HepG2 (cell line): ENCODE measurements around the gene AKNA. TPM values are rescaled to one million over a fixed set of nuclear protein-coding genes. Genes with fewer than 3 reads are reported as not detected.

Source experiments
- ATAC-seq: fragments of 200-7000 bp; cut with Tn5 transposase; 3 replicates; pipeline ENCODE4 v1.9.1; 2020; ENCODE audit warnings: mild to moderate bottlenecking, moderate library complexity
- BruUV-seq: library from RNA; stranded (reverse); fragments of 400-500 nt; replicated peaks from 2 replicates; lab custom pipeline; 2021; lab: Mats Ljungman, UMichigan
- CTCF ChIA-PET: fragments of 300-600 bp; formaldehyde crosslinking; extraction: SDS; loops from one replicate; lab custom pipeline; 2021; ENCODE audit warnings: low total read pairs, inconsistent platforms, low intra/inter-chr PET ratio; lab: Yijun Ruan, JAX
- POLR2A ChIA-PET: fragments of 350-600 bp; sonication (Branson Sonifier 250); formaldehyde crosslinking; loops from one replicate; lab custom pipeline; 2020; ENCODE audit warnings: antibody characterized with exemption, inconsistent platforms; lab: Yijun Ruan, JAX
- DNase-seq: peaks from one replicate; pipeline ENCODE4 v3.0.0-alpha.2; 2015; ENCODE audit warnings: low spot score
- FAIRE-seq: peaks from 3 replicates; lab custom pipeline; 2011; peaks lifted over from hg19 to GRCh38; lab: Jason Lieb, UNC
- H2AFZ ChIP-seq: one replicate; pipeline ENCODE4 v1.6.1; 2011; ENCODE audit warnings: low read length, inconsistent platforms
- H3K27ac ChIP-seq: fragments of 300-600 bp; 3 replicates; pipeline ENCODE4 v1.8.0; 2011; ENCODE audit warnings: mixed run types, mild to moderate bottlenecking, mixed read lengths, low read length, inconsistent platforms; ENCODE audit not compliant: insufficient read depth; ENCODE audit errors: extremely low read length
- H3K27me3 ChIP-seq, 2 experiments: fragments of 200-600 bp in 1 of 2; 2 replicates in 1 of 2; 3 replicates in 1 of 2; pipeline versions ENCODE4 v1.6.0 to v1.8.0; 2011; ENCODE audit warnings: low read length in 2 of 2, mild to moderate bottlenecking in 2 of 2, moderate library complexity in 2 of 2, inconsistent platforms in 1 of 2; ENCODE audit not compliant: insufficient read depth in 2 of 2, control insufficient read depth in 1 of 2
- H3K36me3 ChIP-seq, 2 experiments: fragments of 200-600 bp in 1 of 2; replicated peaks in 1 of 2; 2 replicates in 1 of 2; 3 replicates in 1 of 2; pipeline versions ENCODE4 v1.5.1 to v1.8.0; 2011; ENCODE audit warnings: low read length in 2 of 2, inconsistent platforms in 1 of 2; ENCODE audit not compliant: insufficient read depth in 2 of 2, control insufficient read depth in 1 of 2
- H3K4me1 ChIP-seq: 2 replicates; pipeline ENCODE4 v1.5.1; 2012; ENCODE audit warnings: low read length, inconsistent platforms; ENCODE audit not compliant: insufficient read depth
- H3K4me2 ChIP-seq: 2 replicates; pipeline ENCODE4 v1.6.0; 2011; ENCODE audit warnings: low read depth, low read length, inconsistent platforms
- H3K4me3 ChIP-seq, 3 experiments: fragments of 200-600 bp in 1 of 3; sonication (generic), shearing (Covaris generic) in 1 of 3; replicated peaks in 1 of 3; 2 replicates each; pipeline ENCODE4 v1.5.1; 2011 to 2016; ENCODE audit warnings: low read length in 3 of 3, inconsistent platforms in 2 of 3, low read depth in 2 of 3, mild to moderate bottlenecking in 2 of 3, control low read depth in 1 of 3, mixed read lengths in 1 of 3; ENCODE audit not compliant: insufficient read depth in 1 of 3
- H3K79me2 ChIP-seq: one replicate; pipeline ENCODE4 v1.6.1; 2011; ENCODE audit warnings: low read length, inconsistent platforms; ENCODE audit not compliant: insufficient read depth
- H3K9ac ChIP-seq: 2 replicates; pipeline ENCODE4 v1.6.0; 2011; ENCODE audit warnings: mild to moderate bottlenecking, low read depth, low read length, inconsistent platforms; ENCODE audit not compliant: insufficient read depth
- H3K9me3 ChIP-seq: 2 replicates; pipeline ENCODE4 v1.5.1; 2012; ENCODE audit warnings: mild to moderate bottlenecking, low read length
- H4K20me1 ChIP-seq: 2 replicates; pipeline ENCODE4 v1.6.0; 2011; ENCODE audit warnings: inconsistent platforms, mild to moderate bottlenecking, low read length, moderate library complexity; ENCODE audit not compliant: insufficient read depth
- BRD4 ChIP-seq: sonication (generic); formaldehyde crosslinking; IDR thresholded peaks from 2 replicates; pipeline ENCODE4 v1.4.0; 2020; ENCODE audit warnings: missing genetic modification reagents
- FOSL1 ChIP-seq: sonication (generic); formaldehyde crosslinking; IDR thresholded peaks from 2 replicates; pipeline ENCODE4 v1.9.0; 2021; ENCODE audit warnings: missing genetic modification reagents, borderline replicate concordance
- HES4 ChIP-seq: sonication (generic); formaldehyde crosslinking; IDR thresholded peaks from 2 replicates; pipeline ENCODE4 v1.9.0; 2021; ENCODE audit warnings: mild to moderate bottlenecking, missing genetic modification reagents, borderline replicate concordance
- JDP2 ChIP-seq: sonication (generic); formaldehyde crosslinking; IDR thresholded peaks from 2 replicates; pipeline ENCODE4 v1.8.1; 2022; ENCODE audit warnings: missing genetic modification reagents, borderline replicate concordance
- RXRB ChIP-seq: IDR thresholded peaks from 2 replicates; pipeline ENCODE4 v1.6.1; 2016; ENCODE audit warnings: borderline replicate concordance, missing genetic modification reagents, missing compliant biosample characterization
- ZNF546 ChIP-seq: sonication (generic); formaldehyde crosslinking; conservative IDR thresholded peaks from 2 replicates; pipeline ENCODE4 v1.8.1; 2023; ENCODE audit warnings: mild to moderate bottlenecking, missing genetic modification reagents
- ZSCAN20 ChIP-seq: sonication (generic); formaldehyde crosslinking; IDR thresholded peaks from 2 replicates; pipeline ENCODE4 v1.4.0; 2020; ENCODE audit warnings: missing genetic modification reagents, mild to moderate bottlenecking, borderline replicate concordance
- WGBS: methylation state at CpG from one replicate; pipeline ENCODE4 v1.1.6; 2017; ENCODE audit warnings: low lambda C conversion rate; 5-methylcytosine and 5-hydroxymethylcytosine counted together
- in situ Hi-C: cut with HindIII; loops from 2 replicates; pipeline ENCODE4 v1.10.0; 2017; ENCODE audit warnings: low pct_unique_long_range_greater_than_20kb; ENCODE audit not compliant: extremely low pct_ligation_motif_present
- intact Hi-C: fragments of 100-400 bp; cut with micrococcal nuclease; formaldehyde crosslinking; loops from one replicate; pipeline ENCODE4 v1.10.0; 2022; ENCODE audit not compliant: unreplicated experiment
- polyA plus RNA-seq, 8 experiments: library from polyadenylated mRNA; depleted of rRNA in 3 of 8; stranded (reverse) in 7 of 8; unstranded in 1 of 8; fragments of >200 nt; fragmentation: Illumina TruSeq in 4 of 8; extraction: Trizol in 4 of 8; gene quantifications; 2 replicates each; pipeline versions ENCODE4 v1.2.1 to v1.2.3, GENCODE V29; 2011 to 2016; ENCODE audit warnings: low read depth in 4 of 8, missing spikeins in 1 of 8, mixed read lengths in 1 of 8; ENCODE audit not compliant: insufficient read depth in 1 of 8
- total RNA-seq, 5 experiments: library from RNA; depleted of rRNA; stranded (reverse); fragments of >200 nt; fragmentation: Illumina TruSeq; extraction: Trizol; gene quantifications; 2 replicates each; pipeline ENCODE4 v1.2.3, GENCODE V29; 2016; ENCODE audit warnings: low read depth in 1 of 5
- TF ChIP-seq, protein P1 (sequence below): IDR thresholded peaks from 2 replicates; pipeline ENCODE4 v1.4.0; 2020; ENCODE audit warnings: mild to moderate bottlenecking, missing genetic modification reagents
- TF ChIP-seq, protein P2 (sequence below): sonication (generic); formaldehyde crosslinking; IDR thresholded peaks from 2 replicates; pipeline ENCODE4 v1.4.0; 2020; ENCODE audit warnings: missing genetic modification reagents, mild to moderate bottlenecking, borderline replicate concordance
- TF ChIP-seq, protein P3 (sequence below): sonication (generic); formaldehyde crosslinking; IDR thresholded peaks from 2 replicates; pipeline ENCODE4 v1.9.0; 2021; ENCODE audit warnings: missing genetic modification reagents, mild to moderate bottlenecking, borderline replicate concordance
- TF ChIP-seq, protein P4 (sequence below): sonication (generic); formaldehyde crosslinking; IDR thresholded peaks from 2 replicates; pipeline ENCODE4 v1.5.0; 2020; ENCODE audit warnings: mild to moderate bottlenecking, missing genetic modification reagents, borderline replicate concordance

Gene AKNA
- total and polyA plus RNA-seq, 2 of the 13 experiments (the other 11 are each of a cell fraction or from before 2014, with no cell fraction given): 3.0 to 3.1 TPM

DNA sequence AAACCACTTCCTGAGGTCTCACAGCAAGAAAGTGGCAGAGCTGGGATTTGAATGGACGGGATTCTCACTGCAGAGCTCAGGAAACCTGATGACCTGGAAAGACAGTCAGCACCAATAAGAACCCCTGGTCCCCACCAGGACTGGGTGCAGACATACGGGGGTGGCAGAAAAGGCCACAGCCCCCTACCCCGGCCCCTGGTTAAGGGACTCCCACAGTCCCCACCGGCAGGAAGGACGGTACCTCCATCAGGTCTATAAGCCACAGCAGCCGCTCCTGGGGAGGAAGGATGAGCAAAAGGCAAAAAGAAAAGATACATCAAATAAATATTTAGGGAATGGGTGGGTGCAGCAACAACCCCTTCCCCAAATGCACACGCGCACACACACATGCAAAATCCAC is 32.0 kb upstream of the AKNA start (continued):
- TF ChIP-seq JDP2 (CRISPR knock-in tag) (no peak), ZSCAN20 (no peak), HES4 (CRISPR knock-in tag) (no peak)

DNA sequence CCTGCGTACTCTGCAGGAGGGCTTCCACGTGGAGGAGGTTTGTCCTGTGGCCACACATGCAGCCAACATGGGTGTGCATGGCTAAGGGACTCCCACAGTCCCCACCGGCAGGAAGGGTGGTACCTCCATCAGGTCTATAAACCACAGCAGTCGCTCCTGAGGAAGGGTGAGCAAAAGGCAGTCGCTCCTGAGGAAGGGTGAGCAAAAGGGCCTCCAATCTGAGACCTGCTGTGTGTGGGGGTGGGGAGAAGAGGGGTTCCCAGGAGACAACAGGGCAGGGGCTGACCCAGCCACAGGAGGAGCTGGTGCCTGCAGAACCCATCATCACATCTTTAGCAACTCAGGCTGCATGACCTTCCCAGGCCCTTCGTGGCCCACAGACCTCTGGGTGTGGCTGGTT is 30.3 kb upstream of the AKNA start:
- ChIA-PET CTCF (no interaction called here), POLR2A (no interaction called here)
- in situ Hi-C loops (loop anchor here (25.0 kb wide), 1 partner anchor 494 kb away; no protein-coding TSS in a partner anchor), intact Hi-C loops (no loop called here)
- FAIRE-seq (no peak), ATAC-seq (no peak), DNase-seq (no peak)
- Histone ChIP-seq H3K9me3 (no peaks in the 10 kb centered on the region), H3K4me3 (no peak overlapping the region), H3K4me1 (no peaks in the 10 kb centered on the region), H2AFZ (no peak overlapping the region), H4K20me1 (no peaks in the 10 kb centered on the region), H3K9ac (no peak overlapping the region), H3K36me3 (no peaks in the 10 kb centered on the region), H3K4me2 (no peak overlapping the region), H3K27me3 (no peaks in the 10 kb centered on the region), H3K79me2 (no peaks in the 10 kb centered on the region), H3K27ac (no peak overlapping the region)
- 95% methylated on average over 3 of the region's 6 CpGs for WGBS
- no TSS peak for BruUV-seq
- TF ChIP-seq, protein P1, sequence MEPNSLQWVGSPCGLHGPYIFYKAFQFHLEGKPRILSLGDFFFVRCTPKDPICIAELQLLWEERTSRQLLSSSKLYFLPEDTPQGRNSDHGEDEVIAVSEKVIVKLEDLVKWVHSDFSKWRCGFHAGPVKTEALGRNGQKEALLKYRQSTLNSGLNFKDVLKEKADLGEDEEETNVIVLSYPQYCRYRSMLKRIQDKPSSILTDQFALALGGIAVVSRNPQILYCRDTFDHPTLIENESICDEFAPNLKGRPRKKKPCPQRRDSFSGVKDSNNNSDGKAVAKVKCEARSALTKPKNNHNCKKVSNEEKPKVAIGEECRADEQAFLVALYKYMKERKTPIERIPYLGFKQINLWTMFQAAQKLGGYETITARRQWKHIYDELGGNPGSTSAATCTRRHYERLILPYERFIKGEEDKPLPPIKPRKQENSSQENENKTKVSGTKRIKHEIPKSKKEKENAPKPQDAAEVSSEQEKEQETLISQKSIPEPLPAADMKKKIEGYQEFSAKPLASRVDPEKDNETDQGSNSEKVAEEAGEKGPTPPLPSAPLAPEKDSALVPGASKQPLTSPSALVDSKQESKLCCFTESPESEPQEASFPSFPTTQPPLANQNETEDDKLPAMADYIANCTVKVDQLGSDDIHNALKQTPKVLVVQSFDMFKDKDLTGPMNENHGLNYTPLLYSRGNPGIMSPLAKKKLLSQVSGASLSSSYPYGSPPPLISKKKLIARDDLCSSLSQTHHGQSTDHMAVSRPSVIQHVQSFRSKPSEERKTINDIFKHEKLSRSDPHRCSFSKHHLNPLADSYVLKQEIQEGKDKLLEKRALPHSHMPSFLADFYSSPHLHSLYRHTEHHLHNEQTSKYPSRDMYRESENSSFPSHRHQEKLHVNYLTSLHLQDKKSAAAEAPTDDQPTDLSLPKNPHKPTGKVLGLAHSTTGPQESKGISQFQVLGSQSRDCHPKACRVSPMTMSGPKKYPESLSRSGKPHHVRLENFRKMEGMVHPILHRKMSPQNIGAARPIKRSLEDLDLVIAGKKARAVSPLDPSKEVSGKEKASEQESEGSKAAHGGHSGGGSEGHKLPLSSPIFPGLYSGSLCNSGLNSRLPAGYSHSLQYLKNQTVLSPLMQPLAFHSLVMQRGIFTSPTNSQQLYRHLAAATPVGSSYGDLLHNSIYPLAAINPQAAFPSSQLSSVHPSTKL: no peak
- TF ChIP-seq BRD4 (no peak), FOSL1 (no peak), ZNF546 (no peak), RXRB (CRISPR knock-in tag) (no peak)
- TF ChIP-seq, protein P2, sequence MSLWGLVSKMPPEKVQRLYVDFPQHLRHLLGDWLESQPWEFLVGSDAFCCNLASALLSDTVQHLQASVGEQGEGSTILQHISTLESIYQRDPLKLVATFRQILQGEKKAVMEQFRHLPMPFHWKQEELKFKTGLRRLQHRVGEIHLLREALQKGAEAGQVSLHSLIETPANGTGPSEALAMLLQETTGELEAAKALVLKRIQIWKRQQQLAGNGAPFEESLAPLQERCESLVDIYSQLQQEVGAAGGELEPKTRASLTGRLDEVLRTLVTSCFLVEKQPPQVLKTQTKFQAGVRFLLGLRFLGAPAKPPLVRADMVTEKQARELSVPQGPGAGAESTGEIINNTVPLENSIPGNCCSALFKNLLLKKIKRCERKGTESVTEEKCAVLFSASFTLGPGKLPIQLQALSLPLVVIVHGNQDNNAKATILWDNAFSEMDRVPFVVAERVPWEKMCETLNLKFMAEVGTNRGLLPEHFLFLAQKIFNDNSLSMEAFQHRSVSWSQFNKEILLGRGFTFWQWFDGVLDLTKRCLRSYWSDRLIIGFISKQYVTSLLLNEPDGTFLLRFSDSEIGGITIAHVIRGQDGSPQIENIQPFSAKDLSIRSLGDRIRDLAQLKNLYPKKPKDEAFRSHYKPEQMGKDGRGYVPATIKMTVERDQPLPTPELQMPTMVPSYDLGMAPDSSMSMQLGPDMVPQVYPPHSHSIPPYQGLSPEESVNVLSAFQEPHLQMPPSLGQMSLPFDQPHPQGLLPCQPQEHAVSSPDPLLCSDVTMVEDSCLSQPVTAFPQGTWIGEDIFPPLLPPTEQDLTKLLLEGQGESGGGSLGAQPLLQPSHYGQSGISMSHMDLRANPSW (CRISPR knock-in tag): no peak
- TF ChIP-seq, protein P3, sequence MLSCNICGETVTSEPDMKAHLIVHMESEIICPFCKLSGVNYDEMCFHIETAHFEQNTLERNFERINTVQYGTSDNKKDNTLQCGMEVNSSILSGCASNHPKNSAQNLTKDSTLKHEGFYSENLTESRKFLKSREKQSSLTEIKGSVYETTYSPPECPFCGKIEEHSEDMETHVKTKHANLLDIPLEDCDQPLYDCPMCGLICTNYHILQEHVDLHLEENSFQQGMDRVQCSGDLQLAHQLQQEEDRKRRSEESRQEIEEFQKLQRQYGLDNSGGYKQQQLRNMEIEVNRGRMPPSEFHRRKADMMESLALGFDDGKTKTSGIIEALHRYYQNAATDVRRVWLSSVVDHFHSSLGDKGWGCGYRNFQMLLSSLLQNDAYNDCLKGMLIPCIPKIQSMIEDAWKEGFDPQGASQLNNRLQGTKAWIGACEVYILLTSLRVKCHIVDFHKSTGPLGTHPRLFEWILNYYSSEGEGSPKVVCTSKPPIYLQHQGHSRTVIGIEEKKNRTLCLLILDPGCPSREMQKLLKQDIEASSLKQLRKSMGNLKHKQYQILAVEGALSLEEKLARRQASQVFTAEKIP (CRISPR knock-in tag): no peak
- TF ChIP-seq, protein P4, sequence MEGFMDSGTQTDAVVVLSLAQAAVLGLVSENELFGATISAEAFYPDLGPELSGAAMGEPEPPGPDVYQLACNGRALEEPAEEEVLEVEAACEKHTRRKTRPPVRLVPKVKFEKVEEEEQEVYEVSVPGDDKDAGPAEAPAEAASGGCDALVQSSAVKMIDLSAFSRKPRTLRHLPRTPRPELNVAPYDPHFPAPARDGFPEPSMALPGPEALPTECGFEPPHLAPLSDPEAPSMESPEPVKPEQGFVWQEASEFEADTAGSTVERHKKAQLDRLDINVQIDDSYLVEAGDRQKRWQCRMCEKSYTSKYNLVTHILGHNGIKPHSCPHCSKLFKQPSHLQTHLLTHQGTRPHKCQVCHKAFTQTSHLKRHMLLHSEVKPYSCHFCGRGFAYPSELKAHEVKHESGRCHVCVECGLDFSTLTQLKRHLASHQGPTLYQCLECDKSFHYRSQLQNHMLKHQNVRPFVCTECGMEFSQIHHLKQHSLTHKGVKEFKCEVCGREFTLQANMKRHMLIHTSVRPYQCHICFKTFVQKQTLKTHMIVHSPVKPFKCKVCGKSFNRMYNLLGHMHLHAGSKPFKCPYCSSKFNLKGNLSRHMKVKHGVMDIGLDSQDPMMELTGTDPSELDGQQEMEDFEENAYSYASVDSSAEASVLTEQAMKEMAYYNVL (CRISPR knock-in tag): no peak
